ENCODE results near the gene ARMH3.
"Not testable (repeated sequence)": the region's sequence is repeated elsewhere in the genome, so short reads cannot be mapped to it uniquely, and the experiment has no call there.

ARMH3 gene

DNA sequence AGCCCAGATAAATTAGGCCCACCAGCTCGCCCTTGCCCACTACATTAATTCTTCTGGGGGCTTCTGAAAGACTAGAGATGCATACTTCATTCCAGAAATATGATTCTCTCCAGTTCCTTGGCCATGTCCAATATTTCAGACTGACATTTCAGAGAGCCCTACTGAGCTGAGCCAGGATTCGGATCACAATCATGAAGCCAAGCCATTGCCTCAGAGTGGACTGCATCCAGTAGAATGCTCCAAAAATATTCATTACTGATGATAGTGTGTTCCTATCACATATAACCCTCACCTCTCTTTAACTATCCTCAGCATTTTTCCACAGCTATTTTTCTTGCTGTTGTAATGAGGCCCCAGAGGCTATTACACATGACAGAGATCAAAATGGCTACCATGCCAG lies 38.7 kb downstream of the ARMH3 start:
- DNase-seq (ENCODE audit: low read depth) = no peak
- TF ChIP-seq, protein P1, sequence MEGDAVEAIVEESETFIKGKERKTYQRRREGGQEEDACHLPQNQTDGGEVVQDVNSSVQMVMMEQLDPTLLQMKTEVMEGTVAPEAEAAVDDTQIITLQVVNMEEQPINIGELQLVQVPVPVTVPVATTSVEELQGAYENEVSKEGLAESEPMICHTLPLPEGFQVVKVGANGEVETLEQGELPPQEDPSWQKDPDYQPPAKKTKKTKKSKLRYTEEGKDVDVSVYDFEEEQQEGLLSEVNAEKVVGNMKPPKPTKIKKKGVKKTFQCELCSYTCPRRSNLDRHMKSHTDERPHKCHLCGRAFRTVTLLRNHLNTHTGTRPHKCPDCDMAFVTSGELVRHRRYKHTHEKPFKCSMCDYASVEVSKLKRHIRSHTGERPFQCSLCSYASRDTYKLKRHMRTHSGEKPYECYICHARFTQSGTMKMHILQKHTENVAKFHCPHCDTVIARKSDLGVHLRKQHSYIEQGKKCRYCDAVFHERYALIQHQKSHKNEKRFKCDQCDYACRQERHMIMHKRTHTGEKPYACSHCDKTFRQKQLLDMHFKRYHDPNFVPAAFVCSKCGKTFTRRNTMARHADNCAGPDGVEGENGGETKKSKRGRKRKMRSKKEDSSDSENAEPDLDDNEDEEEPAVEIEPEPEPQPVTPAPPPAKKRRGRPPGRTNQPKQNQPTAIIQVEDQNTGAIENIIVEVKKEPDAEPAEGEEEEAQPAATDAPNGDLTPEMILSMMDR (IDR thresholded peaks at IDR 0.05; ENCODE audit: low read length, missing control alignments) = no peak
- H3K4me3 ChIP-seq (replicated peaks; ENCODE audit: low read depth, low read length) = no peak overlapping the region

- no peak overlapping the region for H3K4me3 ChIP-seq (replicated peaks; ENCODE audit: low read depth, low read length)
- no peak for DNase-seq (ENCODE audit: low read depth)
- TF ChIP-seq, protein P1 (IDR thresholded peaks at IDR 0.05; ENCODE audit: low read length, missing control alignments) = no peak
Measured at GRCh38 chr10:102016416-102016815, 39.6 kb downstream of the ARMH3 start.

GRCh38 chr10:102010961-102011360 lies 45.0 kb downstream of the ARMH3 start:
- TF ChIP-seq, protein P1 (IDR thresholded peaks at IDR 0.05; ENCODE audit: low read length, missing control alignments) = no peak
- H3K4me3 ChIP-seq (replicated peaks; ENCODE audit: low read depth, low read length) = no peak overlapping the region
- no peak for DNase-seq (ENCODE audit: low read depth)

DNA sequence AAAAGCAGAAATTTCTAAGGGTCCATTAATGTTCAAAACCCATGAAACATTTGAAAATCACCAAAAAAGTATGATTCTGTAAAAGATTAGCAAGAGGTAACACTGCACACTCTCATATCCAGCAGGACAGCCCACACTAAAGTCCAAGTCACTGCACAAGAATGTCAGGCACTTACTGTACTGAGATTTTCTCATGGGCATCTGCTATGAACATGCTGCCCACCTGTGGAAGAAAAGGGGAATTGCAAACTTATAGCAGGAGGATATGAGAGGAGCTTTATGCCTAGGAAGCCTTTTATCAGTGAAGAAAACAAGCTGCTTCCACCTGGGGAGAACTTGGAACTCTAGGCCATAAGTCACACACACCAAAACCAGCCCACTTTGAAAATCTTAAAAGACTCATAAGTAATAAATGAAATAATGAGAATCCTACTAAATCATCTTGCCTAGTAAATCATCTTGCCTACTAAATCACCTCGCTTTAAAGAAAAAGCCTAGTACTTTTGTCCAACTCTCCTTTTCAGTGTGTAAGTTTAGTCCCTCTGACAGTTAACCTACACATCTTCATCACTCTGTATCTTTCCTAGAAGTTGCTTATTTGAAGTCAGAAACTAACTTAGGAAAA lies 46.1 kb downstream of the ARMH3 start:
- peak; percentile 94 for DNase-seq (ENCODE audit: low read depth)
- no peak overlapping the region for H3K4me3 ChIP-seq (replicated peaks; ENCODE audit: low read depth, low read length)
- TF ChIP-seq, protein P1 (IDR thresholded peaks at IDR 0.05; ENCODE audit: low read length, missing control alignments) = no peak

DNA sequence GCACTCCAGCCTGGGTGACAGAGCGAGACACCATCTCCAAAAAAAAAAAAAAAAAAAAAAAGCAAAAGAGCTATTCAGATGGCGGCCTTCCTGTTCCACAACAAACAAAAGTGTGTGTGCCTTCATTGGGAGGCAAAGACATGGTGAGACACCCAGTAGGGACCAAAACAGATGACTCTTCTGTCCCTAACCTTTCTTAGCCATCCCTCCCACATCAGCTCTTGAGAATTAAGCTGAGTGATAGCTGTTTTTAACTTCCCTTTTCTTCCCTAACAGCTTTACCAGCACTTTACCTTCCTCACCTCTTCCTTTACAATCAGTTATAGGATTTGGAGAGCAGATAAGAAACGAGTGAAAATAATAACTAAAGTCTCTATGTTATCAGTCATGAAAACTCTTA lies 48.2 kb downstream of the ARMH3 start:
- no peak for DNase-seq (ENCODE audit: low read depth)
- TF ChIP-seq, protein P1 (IDR thresholded peaks at IDR 0.05; ENCODE audit: low read length, missing control alignments) = no peak

GRCh38 chr10:102007031-102007430 lies 48.9 kb downstream of the ARMH3 start:
- not testable (repeated sequence) for H3K4me3 ChIP-seq (replicated peaks; ENCODE audit: low read depth, low read length); DNase-seq (ENCODE audit: low read depth)

More for the DNA sequence above, 48.2 kb downstream of the ARMH3 start:
- no peak overlapping the region for H3K4me3 ChIP-seq (replicated peaks; ENCODE audit: low read depth, low read length)

DNA sequence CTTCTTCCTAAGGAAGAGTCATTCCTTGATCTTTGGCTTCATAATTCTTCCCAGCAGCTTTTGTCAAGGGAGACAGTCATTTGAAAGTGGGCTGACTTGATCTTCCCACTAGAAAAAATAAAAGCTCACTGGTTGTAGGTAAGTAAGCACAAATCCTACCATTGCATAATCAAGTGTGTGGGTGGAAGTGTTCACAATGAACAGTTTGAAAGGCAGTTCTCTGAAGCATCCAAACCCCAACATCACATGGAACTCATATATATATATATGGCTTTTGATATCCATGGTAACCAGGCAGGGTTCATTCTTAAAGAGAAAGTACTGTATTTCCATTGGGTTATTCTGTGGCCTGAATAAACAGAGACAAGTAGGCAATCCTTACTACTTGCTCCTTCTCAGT lies 51.6 kb downstream of the ARMH3 start:
- peak; percentile 81 for DNase-seq (ENCODE audit: low read depth)
- no peak overlapping the region for H3K4me3 ChIP-seq (replicated peaks; ENCODE audit: low read depth, low read length)
- TF ChIP-seq, protein P1 (IDR thresholded peaks at IDR 0.05; ENCODE audit: low read length, missing control alignments) = no peak
